IMR-90 (cell line): ENCODE data around the gene AKAP13. TPM values are rescaled to one million over a fixed set of nuclear protein-coding genes. Genes with fewer than 3 reads are reported as not detected.

Source experiments
- ATAC-seq: fragments of 200-7000 bp; cut with Tn5 transposase; 2 replicates; pipeline ENCODE4 v1.9.1; 2020; ENCODE audit warnings: low read depth, mild to moderate bottlenecking, moderate library complexity
- BruUV-seq: library from RNA; stranded (reverse); fragments of 400-500 nt; replicated peaks from 2 replicates; lab custom pipeline; 2021; lab: Mats Ljungman, UMichigan
- CTCF ChIA-PET: fragments of 300-600 bp; formaldehyde crosslinking; extraction: SDS; loops from one replicate; lab custom pipeline; 2021; ENCODE audit warnings: antibody characterized with exemption; lab: Yijun Ruan, JAX
- POLR2A ChIA-PET: fragments of 300-600 bp; sonication (Branson Sonifier 250); formaldehyde crosslinking; loops from one replicate; lab custom pipeline; 2022; ENCODE audit warnings: antibody characterized with exemption; ENCODE audit not compliant: unreplicated experiment; lab: Charles Lee
- DNase-seq: peaks from one replicate; pipeline ENCODE4 v3.0.0; 2013
- H2AFZ ChIP-seq: replicated peaks from 2 replicates; pipeline ENCODE3; 2013; ENCODE audit warnings: low read length, mild to moderate bottlenecking; ENCODE audit not compliant: poor library complexity
- H2AK5ac ChIP-seq: 2 replicates; pipeline ENCODE4 v1.6.1; 2013; ENCODE audit warnings: low read depth, low read length, inconsistent platforms
- H2AK9ac ChIP-seq: replicated peaks from 2 replicates; pipeline ENCODE3; 2013; ENCODE audit warnings: mild to moderate bottlenecking, low read depth, low read length, moderate library complexity; ENCODE audit not compliant: poor library complexity
- H2BK120ac ChIP-seq: 2 replicates; pipeline ENCODE4 v1.6.1; 2013; ENCODE audit warnings: low read depth, low read length, inconsistent platforms
- H2BK15ac ChIP-seq: 3 replicates; pipeline ENCODE4 v1.6.1; 2013; ENCODE audit warnings: low read depth, low read length, inconsistent platforms
- H2BK20ac ChIP-seq: 2 replicates; pipeline ENCODE4 v1.6.1; 2013; ENCODE audit warnings: low read depth, mild to moderate bottlenecking, inconsistent platforms, low read length, moderate library complexity
- H2BK5ac ChIP-seq: 2 replicates; pipeline ENCODE4 v1.6.1; 2013; ENCODE audit warnings: mild to moderate bottlenecking, low read depth, low read length, inconsistent platforms; ENCODE audit not compliant: poor library complexity, severe bottlenecking
- H3K14ac ChIP-seq: replicated peaks from 2 replicates; pipeline ENCODE4 v1.6.1; 2013; ENCODE audit warnings: low read depth, low read length, inconsistent platforms
- H3K18ac ChIP-seq: 2 replicates; pipeline ENCODE4 v1.6.1; 2013; ENCODE audit warnings: low read depth, low read length, control low read depth
- H3K23ac ChIP-seq: 2 replicates; pipeline ENCODE4 v1.6.1; 2013; ENCODE audit warnings: low read depth, low read length, inconsistent platforms
- H3K27ac ChIP-seq: 2 replicates; pipeline ENCODE4 v1.5.1; 2013; ENCODE audit warnings: mild to moderate bottlenecking, control low read depth, low read length; ENCODE audit not compliant: insufficient read depth
- H3K27me3 ChIP-seq: 2 replicates; pipeline ENCODE4 v1.6.1; 2013; ENCODE audit warnings: low read length; ENCODE audit not compliant: control insufficient read depth, insufficient read depth
- H3K36me3 ChIP-seq: 2 replicates; pipeline ENCODE4 v1.6.1; 2013; ENCODE audit warnings: low read length, mixed read lengths; ENCODE audit not compliant: control insufficient read depth, insufficient read depth
- H3K4ac ChIP-seq: 2 replicates; pipeline ENCODE4 v1.6.1; 2013; ENCODE audit warnings: low read depth, low read length, inconsistent platforms
- H3K4me1 ChIP-seq: 2 replicates; pipeline ENCODE4 v1.6.1; 2013; ENCODE audit warnings: low read length, mixed read lengths; ENCODE audit not compliant: control insufficient read depth, insufficient read depth
- H3K4me2 ChIP-seq: 2 replicates; pipeline ENCODE4 v1.6.1; 2013; ENCODE audit warnings: low read depth, mild to moderate bottlenecking, control low read depth, low read length, moderate library complexity
- H3K4me3 ChIP-seq: 2 replicates; pipeline ENCODE4 v1.5.1; 2013; ENCODE audit warnings: low read depth, mild to moderate bottlenecking, control low read depth, low read length, moderate library complexity; ENCODE audit not compliant: insufficient read depth
- H3K56ac ChIP-seq: 2 replicates; pipeline ENCODE4 v1.6.1; 2013; ENCODE audit warnings: low read length, inconsistent platforms; ENCODE audit not compliant: insufficient read depth; ENCODE audit errors: extremely low read depth
- H3K79me1 ChIP-seq, 2 experiments: 2 replicates each; pipeline ENCODE4 v1.6.1; 2013; ENCODE audit warnings: low read length in 2 of 2, inconsistent platforms in 1 of 2, low read depth in 1 of 2
- H3K9ac ChIP-seq: 2 replicates; pipeline ENCODE4 v1.6.1; 2013; ENCODE audit warnings: low read depth, low read length, control low read depth
- H3K9me1 ChIP-seq: 2 replicates; pipeline ENCODE4 v1.6.1; 2013; ENCODE audit warnings: low read length, inconsistent platforms; ENCODE audit not compliant: insufficient read depth
- H3K9me3 ChIP-seq: 2 replicates; pipeline ENCODE4 v1.6.1; 2013; ENCODE audit warnings: low read length; ENCODE audit not compliant: control insufficient read depth, insufficient read depth
- H4K20me1 ChIP-seq: 2 replicates; pipeline ENCODE4 v1.6.1; 2013; ENCODE audit warnings: low read length, inconsistent platforms; ENCODE audit not compliant: insufficient read depth
- H4K5ac ChIP-seq: 2 replicates; pipeline ENCODE4 v1.6.1; 2013; ENCODE audit warnings: mild to moderate bottlenecking, low read depth, low read length, control low read depth
- H4K8ac ChIP-seq, 2 experiments: 2 replicates each; pipeline ENCODE4 v1.6.1; 2013; ENCODE audit warnings: low read depth in 2 of 2, low read length in 2 of 2, control low read depth in 1 of 2, inconsistent platforms in 1 of 2
- H4K91ac ChIP-seq: 2 replicates; pipeline ENCODE4 v1.6.1; 2013; ENCODE audit warnings: low read depth, low read length, inconsistent platforms; ENCODE audit not compliant: insufficient read depth
- BHLHE40 ChIP-seq: fragments of 150-350 bp; IDR thresholded peaks from 2 replicates; pipeline ENCODE4 v1.6.1; 2016; ENCODE audit warnings: mild to moderate bottlenecking, low read depth, low read length
- CEBPB ChIP-seq: IDR thresholded peaks from 2 replicates; pipeline ENCODE4 v1.6.1; 2012; ENCODE audit warnings: low read depth, low read length, improper control_type of control experiment
- CHD1 ChIP-seq: IDR thresholded peaks from 2 replicates; pipeline ENCODE4 v1.6.1; 2012; ENCODE audit warnings: low read depth, low read length, improper control_type of control experiment
- CTCF ChIP-seq: conservative IDR thresholded peaks from 2 replicates; pipeline ENCODE4 v1.5.1; 2012; ENCODE audit warnings: mild to moderate bottlenecking, low read depth, low read length, improper control_type of control experiment
- ELK1 ChIP-seq: fragments of 150-350 bp; IDR thresholded peaks from 2 replicates; pipeline ENCODE4 v1.6.1; 2016; ENCODE audit warnings: low read depth, mild to moderate bottlenecking, low read length, moderate library complexity, borderline replicate concordance
- FOS ChIP-seq: fragments of 150-350 bp; IDR thresholded peaks from 2 replicates; pipeline ENCODE4 v1.6.1; 2016; ENCODE audit warnings: low read depth, low read length
- MAZ ChIP-seq: IDR thresholded peaks from 2 replicates; pipeline ENCODE4 v1.6.1; 2012; ENCODE audit warnings: low read depth, mild to moderate bottlenecking, low read length, improper control_type of control experiment, moderate library complexity, borderline replicate concordance
- MXI1 ChIP-seq: IDR thresholded peaks from 2 replicates; pipeline ENCODE4 v1.6.1; 2012; ENCODE audit warnings: low read depth, mild to moderate bottlenecking, low read length, moderate library complexity, borderline replicate concordance
- NFE2L2 ChIP-seq: fragments of 150-350 bp; IDR thresholded peaks from 2 replicates; pipeline ENCODE4 v1.6.1; 2016; ENCODE audit warnings: low read depth, mild to moderate bottlenecking, low read length
- POLR2A ChIP-seq: IDR thresholded peaks from 2 replicates; pipeline ENCODE4 v1.6.1; 2012; ENCODE audit warnings: mild to moderate bottlenecking, low read depth, low read length
- RAD21 ChIP-seq: IDR thresholded peaks from 2 replicates; pipeline ENCODE4 v1.6.1; 2012; ENCODE audit warnings: low read length, improper control_type of control experiment
- RCOR1 ChIP-seq: IDR thresholded peaks from 2 replicates; pipeline ENCODE4 v1.6.1; 2012; ENCODE audit warnings: mild to moderate bottlenecking, low read length, improper control_type of control experiment; ENCODE audit not compliant: insufficient replicate concordance
- RFX5 ChIP-seq: IDR thresholded peaks from 2 replicates; pipeline ENCODE4 v1.8.0; 2012; ENCODE audit warnings: low read depth, mild to moderate bottlenecking, low read length, moderate library complexity
- USF2 ChIP-seq: fragments of 150-350 bp; IDR thresholded peaks from 2 replicates; pipeline ENCODE4 v1.6.1; 2017; ENCODE audit warnings: mild to moderate bottlenecking, antibody characterized with exemption, low read length, low read depth
- WGBS, 2 experiments: methylation state at CpG; one replicate each; pipeline versions ENCODE4 v1.1.5 to v1.1.7; 2013; ENCODE audit warnings: missing lambda C conversion rate in 2 of 2; ENCODE audit not compliant: insufficient read length in 1 of 2; ENCODE audit errors: extremely low coverage in 2 of 2; 5-methylcytosine and 5-hydroxymethylcytosine counted together
- dilution Hi-C: fragments of 300-500 bp; cut with HindIII; formaldehyde crosslinking; loops from one replicate; pipeline ENCODE4 v1.14.3; 2018; ENCODE audit warnings: low sequenced_read_pairs; ENCODE audit not compliant: unreplicated experiment
- in situ Hi-C: fragments of 300-500 bp; cut with MboI; formaldehyde crosslinking; loops from 3 replicates; pipeline ENCODE4 v1.14.3; 2019; ENCODE audit warnings: low sequenced_read_pairs, inconsistent platforms, mixed read lengths
- intact Hi-C: fragments of 100-400 bp; cut with micrococcal nuclease; formaldehyde crosslinking; loops from 2 replicates; pipeline ENCODE4 v1.10.0; 2022
- polyA plus RNA-seq, 3 experiments: library from polyadenylated mRNA; depleted of rRNA; stranded (reverse); fragments of >200 nt; gene quantifications; 2 replicates each; pipeline ENCODE4 v1.2.3, GENCODE V29; 2012; ENCODE audit warnings: low replicate concordance in 1 of 3
- total RNA-seq: library from RNA; depleted of rRNA; stranded (reverse); fragments of >200 nt; gene quantifications from 2 replicates; pipeline ENCODE4 v1.2.3, GENCODE V29; 2012

Gene AKAP13
- total and polyA plus RNA-seq, 2 of the 4 experiments (the other 2 are of a cell fraction) = 10.4 to 46.4 TPM

- DNase-seq (no peak), ATAC-seq (no peak)
- H2AK5ac ChIP-seq = no peak overlapping the region
- H3K27me3 ChIP-seq = no peaks in the 10 kb centered on the region
- no peak overlapping the region for H3K56ac ChIP-seq
- peaks cover 4% of the 10 kb centered on the region; the same call in 1 of the 2 replicates for H3K36me3 ChIP-seq
- CTCF ChIA-PET = no interaction called here
- no peak overlapping the region for H3K4ac ChIP-seq
- H4K91ac ChIP-seq = no peak overlapping the region
- H4K20me1 ChIP-seq = peaks cover 33% of the 10 kb centered on the region
- no peak overlapping the region for H3K18ac ChIP-seq
- peaks cover 24 to 64% of the 10 kb centered on the region in 2 experiments; a peak in 3 of 4 replicates for H3K79me1 ChIP-seq
- in situ Hi-C loops (no loop called here), dilution Hi-C loops (no loop called here), intact Hi-C loops (no loop called here)
- no peak overlapping the region for H4K5ac ChIP-seq
- no peak overlapping the region for H2AFZ ChIP-seq
- no peak overlapping the region for H2AK9ac ChIP-seq
- H4K8ac ChIP-seq = no peak overlapping the region
- no peak overlapping the region for H2BK20ac ChIP-seq
- H3K4me3 ChIP-seq = no peak overlapping the region
- TF ChIP-seq NFE2L2 = no peak
- TF ChIP-seq BHLHE40 = no peak
- no peak for TF ChIP-seq RAD21
- no peak for TF ChIP-seq RCOR1
- TF ChIP-seq CTCF = no peak
- no peak for TF ChIP-seq CEBPB
- TF ChIP-seq RFX5 = no peak
- TF ChIP-seq USF2 = no peak
- no peak for TF ChIP-seq POLR2A
- TF ChIP-seq MXI1 = no peak
- TF ChIP-seq FOS = no peak
- TF ChIP-seq CHD1 = no peak
- no peak for TF ChIP-seq ELK1
- TF ChIP-seq MAZ = no peak
- H3K23ac ChIP-seq = no peak overlapping the region
- H3K9ac ChIP-seq = no peak overlapping the region
- peaks cover 22% of the 10 kb centered on the region for H3K9me1 ChIP-seq
- H3K14ac ChIP-seq = no peak overlapping the region
- H3K4me2 ChIP-seq = no peak overlapping the region
- no peak overlapping the region for H3K27ac ChIP-seq
- no peak overlapping the region for H2BK15ac ChIP-seq
- 100% methylated on average over 2 of the region's 9 CpGs; no CpG with 5 or more reads in 1 of the 2 experiments for WGBS, 2 experiments
- POLR2A ChIA-PET = no interaction called here
- peaks cover 10% of the 10 kb centered on the region; the same call in 1 of the 2 replicates for H3K4me1 ChIP-seq
- H2BK120ac ChIP-seq = no peak overlapping the region
- no TSS peak for BruUV-seq
- H3K9me3 ChIP-seq = no peaks in the 10 kb centered on the region
- H2BK5ac ChIP-seq = no peak overlapping the region
Measured at GRCh38 chr15:85772668-85773067, 392.3 kb downstream of the AKAP13 start.
